Measurements from ENCODE around the gene RNU2-1.
A peak's percentile ranks its signal among the peaks of the same experiment; 100 is the strongest.
"Not testable (repeated sequence)": the region's sequence is repeated elsewhere in the genome, so short reads cannot be mapped to it uniquely, and the experiment has no call there.

The RNU2-1 gene

DNA sequence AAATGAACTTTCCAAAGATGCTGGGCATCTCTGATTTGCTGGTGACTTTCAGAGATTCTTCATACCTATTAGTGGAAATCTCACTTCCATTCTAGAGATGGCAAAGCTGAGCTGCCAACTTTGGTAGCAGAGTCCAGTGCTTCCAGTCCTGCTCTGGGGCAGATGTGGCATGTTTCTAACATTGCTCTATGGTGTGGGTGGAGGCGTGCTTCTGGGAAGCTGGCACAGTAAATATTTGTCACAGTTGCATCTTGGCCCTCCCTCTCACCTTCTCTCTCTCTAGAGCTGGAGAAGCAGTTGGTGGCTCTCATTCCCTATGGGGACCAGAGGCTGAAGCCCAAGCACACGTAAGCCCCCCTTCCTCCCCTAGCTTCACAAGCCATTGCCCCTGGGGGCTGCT lies 20.2 kb downstream of the RNU2-1 start:
- no peak overlapping the region for H3K27ac ChIP-seq (ENCODE audit: low read depth, low read length)
- H3K9ac ChIP-seq (ENCODE audit: low read length) = no peak overlapping the region
- no peaks in the 10 kb centered on the region for H3K27me3 ChIP-seq (ENCODE audit: control insufficient read depth, insufficient read depth, low read length)
- no peaks in the 10 kb centered on the region for H3K9me3 ChIP-seq (ENCODE audit: control insufficient read depth, insufficient read depth, low read depth, low read length)
- peaks cover 18% of the 10 kb centered on the region for H3K36me3 ChIP-seq (ENCODE audit: control insufficient read depth, insufficient read depth, low read length)
- H3K4me1 ChIP-seq (ENCODE audit: control insufficient read depth, insufficient read depth, low read length) = peaks cover 15% of the 10 kb centered on the region
- H3K4me3 ChIP-seq (ENCODE audit: low read depth, low read length) = no peak overlapping the region

- Histone ChIP-seq H3K4me1 (ENCODE audit: control insufficient read depth, insufficient read depth, low read length) (peaks cover 15% of the 10 kb centered on the region), H3K9me3 (ENCODE audit: control insufficient read depth, insufficient read depth, low read depth, low read length) (no peaks in the 10 kb centered on the region), H3K27ac (ENCODE audit: low read depth, low read length) (no peak overlapping the region), H3K4me3 (ENCODE audit: low read depth, low read length) (peak overlapping the region; percentile 75), H3K9ac (ENCODE audit: low read length) (no peak overlapping the region), H3K36me3 (ENCODE audit: control insufficient read depth, insufficient read depth, low read length) (peaks cover 23% of the 10 kb centered on the region), H3K27me3 (ENCODE audit: control insufficient read depth, insufficient read depth, low read length) (no peaks in the 10 kb centered on the region)
Observed at GRCh38 chr17:43212641-43213490, 20.9 kb downstream of the RNU2-1 start.

- peak within 1 kb of the TSS; percentile 15; the same call in 1 of the 2 replicates for H3K27ac ChIP-seq (ENCODE audit: low read depth, low read length)
- no peaks in the 10 kb centered on the region for H3K27me3 ChIP-seq (ENCODE audit: control insufficient read depth, insufficient read depth, low read length)
- peak within 1 kb of the TSS; percentile 75 for H3K4me3 ChIP-seq (ENCODE audit: low read depth, low read length)
- H3K9me3 ChIP-seq (ENCODE audit: control insufficient read depth, insufficient read depth, low read depth, low read length) = no peaks in the 10 kb centered on the region
- H3K9ac ChIP-seq (ENCODE audit: low read length) = peak within 1 kb of the TSS; percentile 72
- H3K36me3 ChIP-seq (ENCODE audit: control insufficient read depth, insufficient read depth, low read length) = peaks cover 18% of the 10 kb centered on the region
- H3K4me1 ChIP-seq (ENCODE audit: control insufficient read depth, insufficient read depth, low read length) = peaks cover 15% of the 10 kb centered on the region
Observed at GRCh38 chr17:43211480-43212402, 22.0 kb downstream of the RNU2-1 start, which contains the start of gene TMEM106A. TSS of gene TMEM106A (plus strand) at chr17:43211875. CDS start at chr17:43213042, 1,167 bp downstream.

GRCh38 chr17:43211123-43211479 lies 22.7 kb downstream of the RNU2-1 start:
- Histone ChIP-seq H3K9me3 (ENCODE audit: control insufficient read depth, insufficient read depth, low read depth, low read length) (no peaks in the 10 kb centered on the region), H3K4me3 (ENCODE audit: low read depth, low read length) (peak overlapping the region; percentile 75), H3K4me1 (ENCODE audit: control insufficient read depth, insufficient read depth, low read length) (peaks cover 15% of the 10 kb centered on the region), H3K36me3 (ENCODE audit: control insufficient read depth, insufficient read depth, low read length) (peaks cover 11% of the 10 kb centered on the region), H3K9ac (ENCODE audit: low read length) (peak overlapping the region; percentile 63), H3K27me3 (ENCODE audit: control insufficient read depth, insufficient read depth, low read length) (no peaks in the 10 kb centered on the region), H3K27ac (ENCODE audit: low read depth, low read length) (peak overlapping the region; percentile 15; the same call in 1 of the 2 replicates)

- no peaks in the 10 kb centered on the region for H3K9me3 ChIP-seq (ENCODE audit: control insufficient read depth, insufficient read depth, low read depth, low read length)
- H3K27ac ChIP-seq (ENCODE audit: low read depth, low read length) = no peak overlapping the region
- H3K4me1 ChIP-seq (ENCODE audit: control insufficient read depth, insufficient read depth, low read length) = peaks cover 15% of the 10 kb centered on the region
- H3K9ac ChIP-seq (ENCODE audit: low read length) = no peak overlapping the region
- H3K4me3 ChIP-seq (ENCODE audit: low read depth, low read length) = no peak overlapping the region
- peaks cover 6% of the 10 kb centered on the region; the same call in 1 of the 2 replicates for H3K36me3 ChIP-seq (ENCODE audit: control insufficient read depth, insufficient read depth, low read length)
- H3K27me3 ChIP-seq (ENCODE audit: control insufficient read depth, insufficient read depth, low read length) = no peaks in the 10 kb centered on the region
Observed at GRCh38 chr17:43210576-43210975, 23.2 kb downstream of the RNU2-1 start.

- H3K27me3 ChIP-seq (ENCODE audit: control insufficient read depth, insufficient read depth, low read length); H3K4me3 ChIP-seq (ENCODE audit: low read depth, low read length); H3K9me3 ChIP-seq (ENCODE audit: control insufficient read depth, insufficient read depth, low read depth, low read length); H3K27ac ChIP-seq (ENCODE audit: low read depth, low read length); H3K4me1 ChIP-seq (ENCODE audit: control insufficient read depth, insufficient read depth, low read length); H3K9ac ChIP-seq (ENCODE audit: low read length): not testable (repeated sequence)
- peaks cover 57% of the 10 kb centered on the region for H3K36me3 ChIP-seq (ENCODE audit: control insufficient read depth, insufficient read depth, low read length)
Observed at GRCh38 chr17:43203013-43203412, 30.8 kb downstream of the RNU2-1 start.

- Histone ChIP-seq H3K27me3 (ENCODE audit: control insufficient read depth, insufficient read depth, low read length) (no peaks in the 10 kb centered on the region), H3K4me3 (ENCODE audit: low read depth, low read length) (no peak overlapping the region), H3K4me1 (ENCODE audit: control insufficient read depth, insufficient read depth, low read length) (no peaks in the 10 kb centered on the region), H3K36me3 (ENCODE audit: control insufficient read depth, insufficient read depth, low read length) (peaks cover 74% of the 10 kb centered on the region), H3K27ac (ENCODE audit: low read depth, low read length) (no peak overlapping the region), H3K9ac (ENCODE audit: low read length) (no peak overlapping the region), H3K9me3 (ENCODE audit: control insufficient read depth, insufficient read depth, low read depth, low read length) (no peaks in the 10 kb centered on the region)
Observed at GRCh38 chr17:43200127-43200526, 33.6 kb downstream of the RNU2-1 start.

DNA sequence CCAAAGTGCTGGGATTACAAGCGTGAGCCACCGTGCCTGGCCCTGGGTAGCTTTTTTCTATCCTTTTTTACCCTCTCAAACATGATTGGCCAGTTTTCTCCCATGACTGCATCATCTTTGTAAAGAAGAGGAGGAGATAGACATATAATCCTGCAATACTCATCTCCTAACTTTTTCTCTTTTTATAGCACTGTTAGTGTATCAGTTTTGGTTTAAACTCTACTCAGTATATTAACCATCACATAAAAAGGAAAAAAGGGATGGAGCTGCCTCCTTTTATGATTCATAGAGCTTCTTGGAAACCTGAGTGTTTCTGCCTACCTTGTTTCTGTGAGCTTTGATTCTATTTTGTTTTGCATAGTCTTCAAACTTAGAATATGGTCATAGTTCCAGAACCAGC lies 34.1 kb downstream of the RNU2-1 start:
- Histone ChIP-seq H3K27ac (ENCODE audit: low read depth, low read length) (no peak overlapping the region), H3K36me3 (ENCODE audit: control insufficient read depth, insufficient read depth, low read length) (peaks cover 76% of the 10 kb centered on the region), H3K4me1 (ENCODE audit: control insufficient read depth, insufficient read depth, low read length) (no peaks in the 10 kb centered on the region), H3K4me3 (ENCODE audit: low read depth, low read length) (no peak overlapping the region), H3K27me3 (ENCODE audit: control insufficient read depth, insufficient read depth, low read length) (no peaks in the 10 kb centered on the region), H3K9me3 (ENCODE audit: control insufficient read depth, insufficient read depth, low read depth, low read length) (no peaks in the 10 kb centered on the region), H3K9ac (ENCODE audit: low read length) (no peak overlapping the region)

DNA sequence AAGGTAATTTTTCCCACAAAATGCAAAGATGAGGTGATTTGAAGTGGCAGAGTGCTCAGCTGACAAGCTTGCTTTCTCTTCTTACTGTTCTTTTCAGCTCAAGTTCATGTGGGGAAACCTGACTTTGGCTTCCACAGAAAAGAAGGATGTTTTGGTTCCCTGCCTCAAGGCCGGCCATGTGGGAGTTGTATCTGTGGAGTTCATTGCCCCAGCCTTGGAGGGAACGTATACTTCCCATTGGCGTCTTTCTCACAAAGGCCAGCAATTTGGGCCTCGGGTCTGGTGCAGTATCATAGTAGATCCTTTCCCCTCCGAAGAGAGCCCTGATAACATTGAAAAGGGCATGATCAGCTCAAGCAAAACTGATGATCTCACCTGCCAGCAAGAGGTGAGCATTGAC lies 40.5 kb downstream of the RNU2-1 start:
- Histone ChIP-seq H3K36me3 (ENCODE audit: control insufficient read depth, insufficient read depth, low read length) (peaks cover 76% of the 10 kb centered on the region), H3K4me3 (ENCODE audit: low read depth, low read length) (no peak overlapping the region), H3K4me1 (ENCODE audit: control insufficient read depth, insufficient read depth, low read length) (no peaks in the 10 kb centered on the region), H3K27ac (ENCODE audit: low read depth, low read length) (no peak overlapping the region), H3K27me3 (ENCODE audit: control insufficient read depth, insufficient read depth, low read length) (no peaks in the 10 kb centered on the region), H3K9me3 (ENCODE audit: control insufficient read depth, insufficient read depth, low read depth, low read length) (no peaks in the 10 kb centered on the region), H3K9ac (ENCODE audit: low read length) (no peak overlapping the region)

DNA sequence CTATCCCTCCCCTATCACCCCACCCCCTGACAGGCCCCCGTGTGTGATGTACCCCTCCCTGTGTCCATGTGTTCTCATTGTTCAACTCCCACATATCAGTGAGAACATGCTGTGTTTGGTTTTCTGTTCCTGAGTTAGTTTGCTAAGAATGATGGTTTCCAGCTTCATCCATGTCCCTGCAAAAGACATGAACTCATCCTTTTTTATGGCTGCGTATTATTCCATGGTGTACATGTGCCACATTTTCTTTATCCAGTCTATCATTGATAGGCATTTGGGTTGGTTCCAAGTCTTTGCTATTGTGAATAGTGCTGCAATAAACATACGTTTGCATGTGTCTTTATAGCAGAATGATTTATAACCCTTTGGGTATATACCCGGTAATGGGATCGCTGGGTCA lies 47.1 kb downstream of the RNU2-1 start:
- H3K9ac ChIP-seq (ENCODE audit: low read length); H3K4me3 ChIP-seq (ENCODE audit: low read depth, low read length); H3K9me3 ChIP-seq (ENCODE audit: control insufficient read depth, insufficient read depth, low read depth, low read length); H3K27ac ChIP-seq (ENCODE audit: low read depth, low read length); H3K4me1 ChIP-seq (ENCODE audit: control insufficient read depth, insufficient read depth, low read length); H3K27me3 ChIP-seq (ENCODE audit: control insufficient read depth, insufficient read depth, low read length): not testable (repeated sequence)
- H3K36me3 ChIP-seq (ENCODE audit: control insufficient read depth, insufficient read depth, low read length) = peaks cover 42% of the 10 kb centered on the region

DNA sequence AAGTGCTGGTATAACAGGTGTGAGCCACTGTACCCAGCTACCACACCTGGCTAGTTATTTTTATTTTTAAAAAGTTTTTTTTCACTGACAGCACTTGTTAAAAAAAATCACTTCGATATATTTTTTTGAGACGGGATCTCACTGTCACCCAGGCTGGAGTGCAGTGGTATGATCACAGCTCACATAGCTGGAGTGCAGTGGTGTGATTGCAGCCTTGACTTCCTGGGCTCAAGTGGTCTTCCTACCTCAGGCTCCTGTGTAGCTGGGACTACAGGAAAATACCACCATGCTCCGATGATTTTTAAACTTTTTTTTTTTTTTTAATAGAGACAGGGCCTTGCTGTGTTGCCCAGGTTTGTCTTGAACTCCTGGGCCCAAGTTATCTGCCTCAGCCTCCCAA lies 49.9 kb downstream of the RNU2-1 start:
- Histone ChIP-seq H3K9me3 (ENCODE audit: control insufficient read depth, insufficient read depth, low read depth, low read length) (no peaks in the 10 kb centered on the region), H3K4me3 (ENCODE audit: low read depth, low read length) (no peak overlapping the region), H3K4me1 (ENCODE audit: control insufficient read depth, insufficient read depth, low read length) (no peaks in the 10 kb centered on the region), H3K9ac (ENCODE audit: low read length) (no peak overlapping the region), H3K27ac (ENCODE audit: low read depth, low read length) (no peak overlapping the region), H3K27me3 (ENCODE audit: control insufficient read depth, insufficient read depth, low read length) (no peaks in the 10 kb centered on the region), H3K36me3 (ENCODE audit: control insufficient read depth, insufficient read depth, low read length) (peaks cover 36% of the 10 kb centered on the region)
